Measurements from ENCODE around the gene TMEM168. TPM values are rescaled to one million over a fixed set of nuclear protein-coding genes. Genes with fewer than 3 reads are reported as not detected.

The TMEM168 gene
- total RNA-seq, 1 experiment from 2014 or later: 13.9 TPM

GRCh38 chr7:112759905-112760304, 30.3 kb downstream of the TMEM168 start:
- TF ChIP-seq CTCF (conservative IDR thresholded peaks at IDR 0.05): no peak
- Histone ChIP-seq H4K20me1 (ENCODE audit: control insufficient read depth, insufficient read depth, insufficient read length) (no peaks in the 10 kb centered on the region), H3K23me2 (ENCODE audit: insufficient read length, low read depth, low read length, poor library complexity, severe bottlenecking) (no peaks in the 10 kb centered on the region), H3K4me1 (ENCODE audit: insufficient read depth, low read length) (no peaks in the 10 kb centered on the region), H2AFZ (ENCODE audit: low read length) (no peak overlapping the region), H2BK5ac (ENCODE audit: insufficient read length, low read length) (no peak overlapping the region), H4K8ac (replicated peaks; ENCODE audit: insufficient read length, low read depth, low read length) (no peak overlapping the region), H4K91ac (ENCODE audit: insufficient read length, low read depth, low read length) (no peak overlapping the region), H3K27me3 (ENCODE audit: insufficient read depth, low read length) (no peaks in the 10 kb centered on the region), H3K14ac (ENCODE audit: insufficient read depth, low read length) (no peak overlapping the region), H3K56ac (ENCODE audit: insufficient read length, low read depth, low read length) (no peak overlapping the region), H3K4ac (ENCODE audit: low read depth, low read length) (no peak overlapping the region), H2BK20ac (ENCODE audit: low read depth, low read length, poor library complexity, severe bottlenecking) (no peak overlapping the region), H3K79me1 (ENCODE audit: insufficient read depth, low read depth, low read length, poor library complexity, severe bottlenecking) (no peaks in the 10 kb centered on the region), H2BK12ac (ENCODE audit: insufficient read length, low read depth, low read length) (no peak overlapping the region), H3K4me2 (ENCODE audit: insufficient read depth, insufficient read length, low read length) (no peak overlapping the region), H3K79me2 (ENCODE audit: insufficient read depth, low read length) (no peaks in the 10 kb centered on the region), H3K9me3 (ENCODE audit: control insufficient read depth, low read depth, low read length) (no peaks in the 10 kb centered on the region), H3K23ac (ENCODE audit: insufficient read length, low read depth, low read length) (no peak overlapping the region), H3K18ac (ENCODE audit: insufficient read length, low read depth, low read length) (no peak overlapping the region), H2BK15ac (ENCODE audit: low read depth, low read length) (no peak overlapping the region), H3K27ac (ENCODE audit: insufficient read length, low read depth, low read length) (no peak overlapping the region), H4K5ac (ENCODE audit: insufficient read length, low read depth, low read length) (no peak overlapping the region), H2BK120ac (ENCODE audit: low read depth, low read length, poor library complexity, severe bottlenecking) (no peak overlapping the region), H2AK5ac (ENCODE audit: insufficient read length, low read length) (no peak overlapping the region), H3K9ac (ENCODE audit: extremely low read depth, insufficient read length, low read length) (no peak overlapping the region), H3T11ph (ENCODE audit: low read length) (no peak overlapping the region)
- no peak overlapping the region for H3K4me3 Mint-ChIP-seq
- no peak overlapping the region for H3K27ac Mint-ChIP-seq
- H3K36me3 Mint-ChIP-seq (ENCODE audit: insufficient read depth in 1 of 3, low read depth in 3 of 3): no peaks in the 10 kb centered on the region
- H3K4me1 Mint-ChIP-seq: no peaks in the 10 kb centered on the region
- no peak for DNase-seq
- H3K9me3 Mint-ChIP-seq: no peaks in the 10 kb centered on the region
- no CpG with 5 or more reads among the region's 3 CpGs for WGBS (ENCODE audit: extremely low coverage, insufficient read length, low lambda C conversion rate)
- H3K27me3 Mint-ChIP-seq (ENCODE audit: low read depth): no peaks in the 10 kb centered on the region
